HepG2 (cell line): ENCODE measurements around the gene GIPC1. TPM values are rescaled to one million over a fixed set of nuclear protein-coding genes. Genes with fewer than 3 reads are reported as not detected.

Experiments
- ARNT ChIP-seq: fragments of 450-650 bp; IDR thresholded peaks from 2 replicates; pipeline ENCODE4 v1.6.1; 2017
- CEBPB ChIP-seq: IDR thresholded peaks from 2 replicates; pipeline ENCODE4 v1.6.1; 2011; ENCODE audit warnings: low read depth, low read length, improper control_type of control experiment, borderline replicate concordance
- DPF2 ChIP-seq: sonication (generic); formaldehyde crosslinking; IDR thresholded peaks from 2 replicates; pipeline ENCODE4 v1.4.0; 2020; ENCODE audit warnings: mild to moderate bottlenecking, low read depth, missing genetic modification reagents, borderline replicate concordance
- ELF3 ChIP-seq: IDR thresholded peaks from 2 replicates; pipeline ENCODE4 v1.6.1; 2016; ENCODE audit warnings: missing genetic modification reagents, missing compliant biosample characterization
- RBFOX2 ChIP-seq: fragments of 200-400 bp; formaldehyde crosslinking; IDR thresholded peaks from 2 replicates; pipeline ENCODE4 v1.6.1; 2017; ENCODE audit warnings: low read depth, mild to moderate bottlenecking, low read length
- SP2 ChIP-seq: sonication (generic); formaldehyde crosslinking; IDR thresholded peaks from 2 replicates; pipeline ENCODE4 v1.5.1; 2020; ENCODE audit warnings: mild to moderate bottlenecking, missing genetic modification reagents
- ZNF317 ChIP-seq: sonication (generic); formaldehyde crosslinking; IDR thresholded peaks from 2 replicates; pipeline ENCODE4 v1.5.0; 2020; ENCODE audit warnings: mild to moderate bottlenecking, missing genetic modification reagents
- ZNF577 ChIP-seq: sonication (generic); formaldehyde crosslinking; IDR thresholded peaks from 2 replicates; pipeline ENCODE4 v1.4.0; 2020; ENCODE audit warnings: mild to moderate bottlenecking, low read depth, missing genetic modification reagents, borderline replicate concordance
- polyA plus RNA-seq, 8 experiments: library from polyadenylated mRNA; depleted of rRNA in 3 of 8; stranded (reverse) in 7 of 8; unstranded in 1 of 8; fragments of >200 nt; fragmentation: Illumina TruSeq in 4 of 8; extraction: Trizol in 4 of 8; gene quantifications; 2 replicates each; pipeline versions ENCODE4 v1.2.1 to v1.2.3, GENCODE V29; 2011 to 2016; ENCODE audit warnings: low read depth in 4 of 8, missing spikeins in 1 of 8, mixed read lengths in 1 of 8; ENCODE audit not compliant: insufficient read depth in 1 of 8
- total RNA-seq, 5 experiments: library from RNA; depleted of rRNA; stranded (reverse); fragments of >200 nt; fragmentation: Illumina TruSeq; extraction: Trizol; gene quantifications; 2 replicates each; pipeline ENCODE4 v1.2.3, GENCODE V29; 2016; ENCODE audit warnings: low read depth in 1 of 5
- TF ChIP-seq, protein P1 (sequence below): sonication (generic); formaldehyde crosslinking; IDR thresholded peaks from 2 replicates; pipeline ENCODE4 v1.5.0; 2020; ENCODE audit warnings: mild to moderate bottlenecking, missing genetic modification reagents, moderate library complexity
- TF ChIP-seq, protein P2 (sequence below): sonication (generic); formaldehyde crosslinking; IDR thresholded peaks from 2 replicates; pipeline ENCODE4 v1.9.0; 2021; ENCODE audit warnings: mild to moderate bottlenecking, missing genetic modification reagents
- TF ChIP-seq, protein P3 (sequence below): sonication (generic); formaldehyde crosslinking; IDR thresholded peaks from 2 replicates; pipeline ENCODE4 v1.4.0; 2020; ENCODE audit warnings: mild to moderate bottlenecking, missing genetic modification reagents
- TF ChIP-seq, protein P4 (sequence below): sonication (generic); formaldehyde crosslinking; IDR thresholded peaks from 2 replicates; pipeline ENCODE4 v1.8.1; 2023; ENCODE audit warnings: missing genetic modification reagents, mild to moderate bottlenecking, borderline replicate concordance

The GIPC1 gene
- total and polyA plus RNA-seq, 2 of the 13 experiments (the other 11 are each of a cell fraction or from before 2014, with no cell fraction given), result 27.1 to 48.1 TPM

DNA sequence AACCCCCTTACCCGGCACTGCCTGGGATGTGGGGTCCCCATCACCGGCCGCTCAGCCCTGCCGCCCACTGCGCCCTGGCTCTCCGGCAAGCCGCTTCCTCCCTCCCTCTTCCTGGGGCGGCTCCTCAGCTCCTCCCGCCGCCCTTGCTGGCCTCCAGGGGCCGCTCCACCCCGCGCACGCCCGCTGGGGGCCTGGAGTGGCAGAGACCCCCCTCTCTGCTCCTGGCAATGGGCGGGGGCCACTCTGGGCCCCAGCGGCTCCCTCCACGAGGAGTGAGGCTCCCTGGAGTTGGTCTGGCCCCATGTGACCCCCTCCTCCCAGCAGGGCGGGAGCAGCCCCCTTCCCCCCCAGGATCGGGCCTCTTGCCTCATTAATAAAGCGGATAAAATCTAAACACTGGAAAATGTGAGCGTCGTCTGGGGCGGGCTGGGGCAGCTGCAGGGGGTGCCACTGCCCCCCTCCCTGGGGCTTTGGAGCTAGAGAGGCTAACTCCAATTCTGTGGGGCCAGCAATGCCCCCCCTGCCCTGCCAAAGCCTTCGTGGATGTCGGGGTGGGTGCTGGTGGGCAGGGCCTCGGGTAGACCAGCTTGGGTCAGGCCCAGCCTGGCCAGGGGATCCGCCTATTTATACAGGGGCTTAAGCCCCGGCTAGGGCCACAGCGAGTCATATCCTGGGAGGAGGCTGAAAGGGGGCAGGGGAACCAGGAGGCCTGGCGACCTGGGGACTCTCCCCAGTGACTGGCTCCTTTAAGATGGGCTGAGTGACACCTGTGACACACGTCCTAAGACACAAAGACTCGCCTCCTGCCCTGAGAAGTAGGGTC is 20.5 kb downstream of the GIPC1 start, which contains the start of gene PTGER1 (continued):
- TF ChIP-seq ZNF317 (no peak), RBFOX2 (0 out of 2 replicates have a peak, but pooled peaks have one; percentile 39), CEBPB (no peak), DPF2 (CRISPR knock-in tag) (no peak), ELF3 (CRISPR knock-in tag) (no peak), SP2 (no peak), ARNT (no peak), ZNF577 (CRISPR knock-in tag) (no peak)
- TF ChIP-seq, protein P1, sequence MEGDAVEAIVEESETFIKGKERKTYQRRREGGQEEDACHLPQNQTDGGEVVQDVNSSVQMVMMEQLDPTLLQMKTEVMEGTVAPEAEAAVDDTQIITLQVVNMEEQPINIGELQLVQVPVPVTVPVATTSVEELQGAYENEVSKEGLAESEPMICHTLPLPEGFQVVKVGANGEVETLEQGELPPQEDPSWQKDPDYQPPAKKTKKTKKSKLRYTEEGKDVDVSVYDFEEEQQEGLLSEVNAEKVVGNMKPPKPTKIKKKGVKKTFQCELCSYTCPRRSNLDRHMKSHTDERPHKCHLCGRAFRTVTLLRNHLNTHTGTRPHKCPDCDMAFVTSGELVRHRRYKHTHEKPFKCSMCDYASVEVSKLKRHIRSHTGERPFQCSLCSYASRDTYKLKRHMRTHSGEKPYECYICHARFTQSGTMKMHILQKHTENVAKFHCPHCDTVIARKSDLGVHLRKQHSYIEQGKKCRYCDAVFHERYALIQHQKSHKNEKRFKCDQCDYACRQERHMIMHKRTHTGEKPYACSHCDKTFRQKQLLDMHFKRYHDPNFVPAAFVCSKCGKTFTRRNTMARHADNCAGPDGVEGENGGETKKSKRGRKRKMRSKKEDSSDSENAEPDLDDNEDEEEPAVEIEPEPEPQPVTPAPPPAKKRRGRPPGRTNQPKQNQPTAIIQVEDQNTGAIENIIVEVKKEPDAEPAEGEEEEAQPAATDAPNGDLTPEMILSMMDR (CRISPR knock-in tag), result peak; percentile 77
- TF ChIP-seq, protein P2, sequence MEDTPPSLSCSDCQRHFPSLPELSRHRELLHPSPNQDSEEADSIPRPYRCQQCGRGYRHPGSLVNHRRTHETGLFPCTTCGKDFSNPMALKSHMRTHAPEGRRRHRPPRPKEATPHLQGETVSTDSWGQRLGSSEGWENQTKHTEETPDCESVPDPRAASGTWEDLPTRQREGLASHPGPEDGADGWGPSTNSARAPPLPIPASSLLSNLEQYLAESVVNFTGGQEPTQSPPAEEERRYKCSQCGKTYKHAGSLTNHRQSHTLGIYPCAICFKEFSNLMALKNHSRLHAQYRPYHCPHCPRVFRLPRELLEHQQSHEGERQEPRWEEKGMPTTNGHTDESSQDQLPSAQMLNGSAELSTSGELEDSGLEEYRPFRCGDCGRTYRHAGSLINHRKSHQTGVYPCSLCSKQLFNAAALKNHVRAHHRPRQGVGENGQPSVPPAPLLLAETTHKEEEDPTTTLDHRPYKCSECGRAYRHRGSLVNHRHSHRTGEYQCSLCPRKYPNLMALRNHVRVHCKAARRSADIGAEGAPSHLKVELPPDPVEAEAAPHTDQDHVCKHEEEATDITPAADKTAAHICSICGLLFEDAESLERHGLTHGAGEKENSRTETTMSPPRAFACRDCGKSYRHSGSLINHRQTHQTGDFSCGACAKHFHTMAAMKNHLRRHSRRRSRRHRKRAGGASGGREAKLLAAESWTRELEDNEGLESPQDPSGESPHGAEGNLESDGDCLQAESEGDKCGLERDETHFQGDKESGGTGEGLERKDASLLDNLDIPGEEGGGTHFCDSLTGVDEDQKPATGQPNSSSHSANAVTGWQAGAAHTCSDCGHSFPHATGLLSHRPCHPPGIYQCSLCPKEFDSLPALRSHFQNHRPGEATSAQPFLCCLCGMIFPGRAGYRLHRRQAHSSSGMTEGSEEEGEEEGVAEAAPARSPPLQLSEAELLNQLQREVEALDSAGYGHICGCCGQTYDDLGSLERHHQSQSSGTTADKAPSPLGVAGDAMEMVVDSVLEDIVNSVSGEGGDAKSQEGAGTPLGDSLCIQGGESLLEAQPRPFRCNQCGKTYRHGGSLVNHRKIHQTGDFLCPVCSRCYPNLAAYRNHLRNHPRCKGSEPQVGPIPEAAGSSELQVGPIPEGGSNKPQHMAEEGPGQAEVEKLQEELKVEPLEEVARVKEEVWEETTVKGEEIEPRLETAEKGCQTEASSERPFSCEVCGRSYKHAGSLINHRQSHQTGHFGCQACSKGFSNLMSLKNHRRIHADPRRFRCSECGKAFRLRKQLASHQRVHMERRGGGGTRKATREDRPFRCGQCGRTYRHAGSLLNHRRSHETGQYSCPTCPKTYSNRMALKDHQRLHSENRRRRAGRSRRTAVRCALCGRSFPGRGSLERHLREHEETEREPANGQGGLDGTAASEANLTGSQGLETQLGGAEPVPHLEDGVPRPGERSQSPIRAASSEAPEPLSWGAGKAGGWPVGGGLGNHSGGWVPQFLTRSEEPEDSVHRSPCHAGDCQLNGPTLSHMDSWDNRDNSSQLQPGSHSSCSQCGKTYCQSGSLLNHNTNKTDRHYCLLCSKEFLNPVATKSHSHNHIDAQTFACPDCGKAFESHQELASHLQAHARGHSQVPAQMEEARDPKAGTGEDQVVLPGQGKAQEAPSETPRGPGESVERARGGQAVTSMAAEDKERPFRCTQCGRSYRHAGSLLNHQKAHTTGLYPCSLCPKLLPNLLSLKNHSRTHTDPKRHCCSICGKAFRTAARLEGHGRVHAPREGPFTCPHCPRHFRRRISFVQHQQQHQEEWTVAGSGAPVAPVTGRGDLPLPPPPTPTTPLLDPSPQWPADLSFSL (CRISPR knock-in tag), result no peak
- TF ChIP-seq, protein P3, sequence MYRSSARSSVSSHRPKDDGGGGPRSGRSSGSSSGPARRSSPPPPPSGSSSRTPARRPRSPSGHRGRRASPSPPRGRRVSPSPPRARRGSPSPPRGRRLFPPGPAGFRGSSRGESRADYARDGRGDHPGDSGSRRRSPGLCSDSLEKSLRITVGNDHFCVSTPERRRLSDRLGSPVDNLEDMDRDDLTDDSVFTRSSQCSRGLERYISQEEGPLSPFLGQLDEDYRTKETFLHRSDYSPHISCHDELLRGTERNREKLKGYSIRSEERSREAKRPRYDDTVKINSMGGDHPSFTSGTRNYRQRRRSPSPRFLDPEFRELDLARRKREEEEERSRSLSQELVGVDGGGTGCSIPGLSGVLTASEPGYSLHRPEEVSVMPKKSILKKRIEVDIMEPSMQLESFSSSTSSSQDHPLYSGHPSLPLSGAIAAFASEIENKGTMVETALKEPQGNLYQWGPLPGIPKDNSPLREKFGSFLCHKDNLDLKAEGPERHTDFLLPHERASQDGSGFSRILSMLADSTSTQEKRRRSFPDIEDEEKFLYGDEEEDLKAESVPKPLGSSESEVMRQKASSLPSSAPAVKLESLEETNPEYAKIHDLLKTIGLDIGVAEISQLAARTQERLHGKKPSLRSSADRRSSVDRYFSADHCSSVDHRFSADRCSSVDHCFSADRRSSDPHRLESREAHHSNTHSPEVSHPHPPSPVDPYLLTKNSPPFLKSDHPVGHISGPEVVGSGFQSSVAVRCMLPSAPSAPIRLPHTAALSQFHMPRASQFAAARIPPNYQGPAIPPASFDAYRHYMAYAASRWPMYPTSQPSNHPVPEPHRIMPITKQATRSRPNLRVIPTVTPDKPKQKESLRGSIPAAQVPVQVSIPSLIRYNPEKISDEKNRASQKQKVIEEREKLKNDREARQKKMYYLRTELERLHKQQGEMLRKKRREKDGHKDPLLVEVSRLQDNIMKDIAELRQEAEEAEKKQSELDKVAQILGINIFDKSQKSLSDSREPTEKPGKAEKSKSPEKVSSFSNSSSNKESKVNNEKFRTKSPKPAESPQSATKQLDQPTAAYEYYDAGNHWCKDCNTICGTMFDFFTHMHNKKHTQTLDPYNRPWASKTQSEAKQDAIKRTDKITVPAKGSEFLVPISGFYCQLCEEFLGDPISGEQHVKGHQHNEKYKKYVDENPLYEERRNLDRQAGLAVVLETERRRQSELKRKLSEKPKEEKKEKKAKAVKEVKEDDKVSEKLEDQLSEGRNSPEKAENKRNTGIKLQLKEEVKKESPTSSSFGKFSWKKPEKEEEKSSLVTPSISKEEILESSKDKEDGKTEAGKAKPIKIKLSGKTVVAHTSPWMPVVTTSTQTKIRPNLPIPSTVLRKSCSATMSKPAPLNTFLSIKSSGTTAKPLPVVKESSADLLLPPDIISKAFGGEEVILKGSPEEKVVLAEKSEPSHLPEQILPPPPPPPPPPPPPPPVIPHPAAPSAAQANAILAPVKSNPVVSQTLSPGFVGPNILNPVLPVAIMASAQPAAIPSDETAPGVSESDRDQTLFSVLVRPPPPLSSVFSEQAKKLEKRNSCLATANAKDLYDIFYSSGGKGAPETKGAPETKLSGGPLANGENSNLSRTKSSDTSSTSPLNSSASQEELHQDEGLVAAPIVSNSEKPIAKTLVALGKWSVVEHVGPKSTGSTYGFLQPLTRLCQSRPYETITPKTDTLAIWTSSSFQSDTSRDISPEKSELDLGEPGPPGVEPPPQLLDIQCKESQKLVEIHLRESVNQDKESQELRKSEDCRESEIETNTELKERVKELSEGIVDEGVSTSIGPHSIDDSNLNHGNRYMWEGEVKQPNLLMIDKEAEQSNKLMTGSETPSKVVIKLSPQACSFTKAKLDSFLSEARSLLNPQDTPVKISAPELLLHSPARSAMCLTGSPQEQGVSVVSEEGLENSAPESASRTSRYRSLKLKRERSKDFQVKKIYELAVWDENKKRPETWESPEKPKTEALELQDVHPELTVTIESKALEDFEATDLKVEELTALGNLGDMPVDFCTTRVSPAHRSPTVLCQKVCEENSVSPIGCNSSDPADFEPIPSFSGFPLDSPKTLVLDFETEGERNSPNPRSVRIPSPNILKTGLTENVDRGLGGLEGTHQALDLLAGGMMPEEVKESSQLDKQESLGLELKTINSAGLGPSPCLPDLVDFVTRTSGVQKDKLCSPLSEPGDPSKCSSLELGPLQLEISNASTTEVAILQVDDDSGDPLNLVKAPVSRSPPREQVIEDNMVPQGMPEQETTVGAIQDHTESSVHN (CRISPR knock-in tag), result no peak
- TF ChIP-seq, protein P4, sequence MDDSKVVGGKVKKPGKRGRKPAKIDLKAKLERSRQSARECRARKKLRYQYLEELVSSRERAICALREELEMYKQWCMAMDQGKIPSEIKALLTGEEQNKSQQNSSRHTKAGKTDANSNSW (CRISPR knock-in tag), result no peak
